GM23338 (cell line): ENCODE results near the gene OSBPL6. TPM values are rescaled to one million over a fixed set of nuclear protein-coding genes. Genes with fewer than 3 reads are reported as not detected.
A peak's percentile ranks its signal among the peaks of the same experiment; 100 is the strongest.

Experiments
- ATAC-seq: fragments of 200-7000 bp; cut with Tn5 transposase; 3 replicates; pipeline ENCODE4 v1.9.1; 2020
- DNase-seq: peaks from one replicate; pipeline ENCODE4 v3.0.0-alpha.2; 2015; ENCODE audit warnings: low spot score
- H2AFZ ChIP-seq: fragments of 200-600 bp; sonication (generic); 2 replicates; pipeline ENCODE4 v1.8.0; 2016; ENCODE audit warnings: antibody characterized with exemption, mild to moderate bottlenecking, moderate library complexity
- H3F3A ChIP-seq: fragments of 200-600 bp; sonication (generic); replicated peaks from 2 replicates; pipeline ENCODE4 v1.8.0; 2017; ENCODE audit warnings: antibody characterized with exemption, mixed run types, low read depth
- H3K27ac ChIP-seq: fragments of 200-600 bp; sonication (generic); 2 replicates; pipeline ENCODE4 v1.6.1; 2016; ENCODE audit warnings: low read depth
- H3K27me3 ChIP-seq: fragments of 200-600 bp; sonication (generic); 2 replicates; pipeline ENCODE4 v1.8.0; 2016; ENCODE audit warnings: mild to moderate bottlenecking, mixed run types, moderate library complexity; ENCODE audit not compliant: insufficient read depth
- H3K36me3 ChIP-seq: fragments of 200-600 bp; sonication (generic); 2 replicates; pipeline ENCODE4 v1.8.0; 2016; ENCODE audit warnings: mild to moderate bottlenecking; ENCODE audit not compliant: insufficient read depth
- H3K4me1 ChIP-seq: fragments of 200-600 bp; sonication (generic); 2 replicates; pipeline ENCODE4 v1.8.0; 2016; ENCODE audit warnings: mild to moderate bottlenecking, moderate library complexity; ENCODE audit not compliant: insufficient read depth
- H3K4me2 ChIP-seq: fragments of 200-600 bp; sonication (generic); 2 replicates; pipeline ENCODE4 v1.7.1; 2017; ENCODE audit warnings: mixed run types
- H3K4me3 ChIP-seq: fragments of 200-600 bp; sonication (generic); 2 replicates; pipeline ENCODE4 v1.6.1; 2016; ENCODE audit warnings: mixed run types
- H3K79me2 ChIP-seq: fragments of 200-600 bp; sonication (generic); replicated peaks from 2 replicates; pipeline ENCODE4 v1.8.0; 2017; ENCODE audit warnings: mild to moderate bottlenecking; ENCODE audit not compliant: insufficient read depth
- H3K9me2 ChIP-seq: fragments of 200-600 bp; sonication (generic); 2 replicates; pipeline ENCODE4 v1.8.0; 2017; ENCODE audit not compliant: insufficient read depth
- H4K20me1 ChIP-seq: fragments of 200-600 bp; sonication (generic); replicated peaks from 2 replicates; pipeline ENCODE4 v1.8.0; 2017; ENCODE audit warnings: mild to moderate bottlenecking; ENCODE audit not compliant: insufficient read depth
- H3K27ac Mint-ChIP-seq: 2 replicates; pipeline ENCODE4 v1.8.0; 2020; ENCODE audit warnings: inconsistent platforms, mild to moderate bottlenecking, moderate library complexity, mixed read lengths
- H3K27me3 Mint-ChIP-seq: 3 replicates; pipeline ENCODE4 v1.8.0; 2022; ENCODE audit warnings: low read depth, mild to moderate bottlenecking, moderate library complexity, mixed read lengths, inconsistent platforms; ENCODE audit not compliant: insufficient read depth, poor library complexity
- H3K36me3 Mint-ChIP-seq: 3 replicates; pipeline ENCODE4 v1.8.0; 2021; ENCODE audit warnings: low read depth, mild to moderate bottlenecking, inconsistent platforms, moderate library complexity, mixed read lengths
- H3K4me1 Mint-ChIP-seq: 3 replicates; pipeline ENCODE4 v1.8.0; 2020; ENCODE audit warnings: mild to moderate bottlenecking, inconsistent platforms, mixed read lengths
- H3K4me3 Mint-ChIP-seq: 3 replicates; pipeline ENCODE4 v1.8.0; 2021; ENCODE audit warnings: moderate library complexity, mild to moderate bottlenecking, inconsistent platforms, mixed read lengths
- H3K9me3 Mint-ChIP-seq: 3 replicates; pipeline ENCODE4 v1.8.0; 2020; ENCODE audit warnings: moderate library complexity, mild to moderate bottlenecking, inconsistent platforms, mixed read lengths
- POLR2AphosphoS5 ChIP-seq: IDR thresholded peaks from 2 replicates; pipeline ENCODE4 v1.6.1; 2016; ENCODE audit warnings: antibody characterized with exemption, low read depth
- polyA plus RNA-seq: library from polyadenylated mRNA; unstranded; fragments of >200 nt; fragmentation: Nextera tagmentation; extraction: Ambion mirVana; gene quantifications from 2 replicates; pipeline ENCODE4 v1.2.1, GENCODE V29; 2016
- total RNA-seq: library from RNA; depleted of rRNA; stranded (reverse); fragments of >200 nt; shearing (Covaris generic); gene quantifications from 2 replicates; pipeline ENCODE4 v1.2.3, GENCODE V29; 2014
- TF ChIP-seq, protein P1 (sequence below): IDR thresholded peaks from one replicate; pipeline ENCODE4 v1.6.1; 2018; ENCODE audit warnings: antibody characterized with exemption; ENCODE audit not compliant: unreplicated experiment
- TF ChIP-seq, protein P2 (sequence below): fragments of 250-450 bp; sonication (Bioruptor Pico); IDR thresholded peaks from 2 replicates; pipeline ENCODE4 v1.5.0; 2020; ENCODE audit warnings: mild to moderate bottlenecking, moderate library complexity
- TF ChIP-seq, protein P3 (sequence below), 2 experiments: fragments of 200-600 bp in 1 of 2; sonication (generic) in 1 of 2; conservative IDR thresholded peaks; 2 replicates each; pipeline versions ENCODE4 v1.5.1 to v1.6.1; 2016 to 2017; ENCODE audit warnings: antibody characterized with exemption in 2 of 2, low read depth in 2 of 2, mild to moderate bottlenecking in 2 of 2, moderate library complexity in 1 of 2

The OSBPL6 gene
- total and polyA plus RNA-seq, 2 experiments from 2014 or later = 6.0 to 8.5 TPM

DNA sequence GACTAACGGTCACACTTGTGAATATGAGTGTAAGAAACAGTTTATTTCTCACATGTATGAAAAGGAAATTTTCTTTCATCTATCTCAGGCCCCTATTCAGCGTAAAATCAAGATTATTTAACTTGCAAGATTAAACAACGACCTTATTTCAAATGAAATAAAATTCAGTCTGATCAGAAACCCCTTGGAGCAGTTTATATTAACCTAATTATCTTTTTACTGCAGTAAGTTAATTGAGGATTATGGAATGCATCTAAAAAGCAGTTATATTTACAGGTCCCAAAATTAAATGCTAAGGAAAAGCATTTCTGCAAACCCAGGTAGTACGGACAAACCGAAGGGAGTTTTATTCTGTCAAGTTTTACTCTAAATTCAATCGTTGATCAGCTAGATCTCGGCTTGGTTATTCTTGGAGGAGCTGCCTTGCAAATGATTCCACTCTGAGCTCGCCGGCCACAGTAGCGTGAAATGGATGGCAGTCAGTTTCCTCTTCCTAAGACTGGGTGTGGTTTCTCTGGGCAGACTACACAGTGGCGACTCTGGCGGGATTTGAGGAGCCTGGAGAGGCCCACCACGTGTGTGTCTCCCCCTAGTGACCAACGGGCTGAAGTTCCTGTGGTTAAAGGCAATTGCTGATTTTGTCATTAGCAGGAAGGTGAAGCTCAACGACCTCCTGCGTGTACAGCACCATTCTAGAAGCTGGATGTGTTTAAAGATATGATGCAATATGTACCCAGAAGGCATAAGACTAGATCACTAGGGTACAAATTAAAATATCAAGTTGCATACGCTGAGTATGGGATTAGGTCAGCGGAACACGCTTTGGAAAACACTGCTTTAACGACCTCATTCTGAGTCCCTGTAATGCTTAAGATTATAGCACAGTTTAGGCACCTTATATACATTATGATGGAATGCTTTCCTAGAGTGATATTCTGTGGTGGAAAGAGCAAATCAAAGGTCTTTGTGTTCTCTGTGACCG is 220.2 kb downstream of the OSBPL6 start:
- H3K4me3 Mint-ChIP-seq = peak overlapping the region; percentile 85
- Histone ChIP-seq H3K79me2 (0 out of 2 replicates have a peak, but pooled peaks cover 7% of the 10 kb centered on the region), H2AFZ (peak overlapping the region; percentile 98; the same call in 1 of the 2 replicates), H3K4me2 (peak overlapping the region; percentile 78), H3K36me3 (no peaks in the 10 kb centered on the region), H3K4me3 (peak overlapping the region; percentile 57), H3K27ac (no peak overlapping the region), H3K4me1 (no peaks in the 10 kb centered on the region), H3K9me2 (no peaks in the 10 kb centered on the region), H3K27me3 (no peaks in the 10 kb centered on the region), H4K20me1 (no peaks in the 10 kb centered on the region), H3F3A (no peaks in the 10 kb centered on the region)
- peaks cover 7% of the 10 kb centered on the region for H3K27me3 Mint-ChIP-seq
- H3K4me1 Mint-ChIP-seq = peaks cover 7% of the 10 kb centered on the region; the same call in 2 of the 3 replicates
- DNase-seq = peak; percentile 95
- no peaks in the 10 kb centered on the region for H3K36me3 Mint-ChIP-seq
- TF ChIP-seq, protein P1, sequence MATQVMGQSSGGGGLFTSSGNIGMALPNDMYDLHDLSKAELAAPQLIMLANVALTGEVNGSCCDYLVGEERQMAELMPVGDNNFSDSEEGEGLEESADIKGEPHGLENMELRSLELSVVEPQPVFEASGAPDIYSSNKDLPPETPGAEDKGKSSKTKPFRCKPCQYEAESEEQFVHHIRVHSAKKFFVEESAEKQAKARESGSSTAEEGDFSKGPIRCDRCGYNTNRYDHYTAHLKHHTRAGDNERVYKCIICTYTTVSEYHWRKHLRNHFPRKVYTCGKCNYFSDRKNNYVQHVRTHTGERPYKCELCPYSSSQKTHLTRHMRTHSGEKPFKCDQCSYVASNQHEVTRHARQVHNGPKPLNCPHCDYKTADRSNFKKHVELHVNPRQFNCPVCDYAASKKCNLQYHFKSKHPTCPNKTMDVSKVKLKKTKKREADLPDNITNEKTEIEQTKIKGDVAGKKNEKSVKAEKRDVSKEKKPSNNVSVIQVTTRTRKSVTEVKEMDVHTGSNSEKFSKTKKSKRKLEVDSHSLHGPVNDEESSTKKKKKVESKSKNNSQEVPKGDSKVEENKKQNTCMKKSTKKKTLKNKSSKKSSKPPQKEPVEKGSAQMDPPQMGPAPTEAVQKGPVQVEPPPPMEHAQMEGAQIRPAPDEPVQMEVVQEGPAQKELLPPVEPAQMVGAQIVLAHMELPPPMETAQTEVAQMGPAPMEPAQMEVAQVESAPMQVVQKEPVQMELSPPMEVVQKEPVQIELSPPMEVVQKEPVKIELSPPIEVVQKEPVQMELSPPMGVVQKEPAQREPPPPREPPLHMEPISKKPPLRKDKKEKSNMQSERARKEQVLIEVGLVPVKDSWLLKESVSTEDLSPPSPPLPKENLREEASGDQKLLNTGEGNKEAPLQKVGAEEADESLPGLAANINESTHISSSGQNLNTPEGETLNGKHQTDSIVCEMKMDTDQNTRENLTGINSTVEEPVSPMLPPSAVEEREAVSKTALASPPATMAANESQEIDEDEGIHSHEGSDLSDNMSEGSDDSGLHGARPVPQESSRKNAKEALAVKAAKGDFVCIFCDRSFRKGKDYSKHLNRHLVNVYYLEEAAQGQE = no peak
- peak; percentile 40; the same call in 1 of the 2 replicates for TF ChIP-seq POLR2AphosphoS5
- TF ChIP-seq, protein P2, sequence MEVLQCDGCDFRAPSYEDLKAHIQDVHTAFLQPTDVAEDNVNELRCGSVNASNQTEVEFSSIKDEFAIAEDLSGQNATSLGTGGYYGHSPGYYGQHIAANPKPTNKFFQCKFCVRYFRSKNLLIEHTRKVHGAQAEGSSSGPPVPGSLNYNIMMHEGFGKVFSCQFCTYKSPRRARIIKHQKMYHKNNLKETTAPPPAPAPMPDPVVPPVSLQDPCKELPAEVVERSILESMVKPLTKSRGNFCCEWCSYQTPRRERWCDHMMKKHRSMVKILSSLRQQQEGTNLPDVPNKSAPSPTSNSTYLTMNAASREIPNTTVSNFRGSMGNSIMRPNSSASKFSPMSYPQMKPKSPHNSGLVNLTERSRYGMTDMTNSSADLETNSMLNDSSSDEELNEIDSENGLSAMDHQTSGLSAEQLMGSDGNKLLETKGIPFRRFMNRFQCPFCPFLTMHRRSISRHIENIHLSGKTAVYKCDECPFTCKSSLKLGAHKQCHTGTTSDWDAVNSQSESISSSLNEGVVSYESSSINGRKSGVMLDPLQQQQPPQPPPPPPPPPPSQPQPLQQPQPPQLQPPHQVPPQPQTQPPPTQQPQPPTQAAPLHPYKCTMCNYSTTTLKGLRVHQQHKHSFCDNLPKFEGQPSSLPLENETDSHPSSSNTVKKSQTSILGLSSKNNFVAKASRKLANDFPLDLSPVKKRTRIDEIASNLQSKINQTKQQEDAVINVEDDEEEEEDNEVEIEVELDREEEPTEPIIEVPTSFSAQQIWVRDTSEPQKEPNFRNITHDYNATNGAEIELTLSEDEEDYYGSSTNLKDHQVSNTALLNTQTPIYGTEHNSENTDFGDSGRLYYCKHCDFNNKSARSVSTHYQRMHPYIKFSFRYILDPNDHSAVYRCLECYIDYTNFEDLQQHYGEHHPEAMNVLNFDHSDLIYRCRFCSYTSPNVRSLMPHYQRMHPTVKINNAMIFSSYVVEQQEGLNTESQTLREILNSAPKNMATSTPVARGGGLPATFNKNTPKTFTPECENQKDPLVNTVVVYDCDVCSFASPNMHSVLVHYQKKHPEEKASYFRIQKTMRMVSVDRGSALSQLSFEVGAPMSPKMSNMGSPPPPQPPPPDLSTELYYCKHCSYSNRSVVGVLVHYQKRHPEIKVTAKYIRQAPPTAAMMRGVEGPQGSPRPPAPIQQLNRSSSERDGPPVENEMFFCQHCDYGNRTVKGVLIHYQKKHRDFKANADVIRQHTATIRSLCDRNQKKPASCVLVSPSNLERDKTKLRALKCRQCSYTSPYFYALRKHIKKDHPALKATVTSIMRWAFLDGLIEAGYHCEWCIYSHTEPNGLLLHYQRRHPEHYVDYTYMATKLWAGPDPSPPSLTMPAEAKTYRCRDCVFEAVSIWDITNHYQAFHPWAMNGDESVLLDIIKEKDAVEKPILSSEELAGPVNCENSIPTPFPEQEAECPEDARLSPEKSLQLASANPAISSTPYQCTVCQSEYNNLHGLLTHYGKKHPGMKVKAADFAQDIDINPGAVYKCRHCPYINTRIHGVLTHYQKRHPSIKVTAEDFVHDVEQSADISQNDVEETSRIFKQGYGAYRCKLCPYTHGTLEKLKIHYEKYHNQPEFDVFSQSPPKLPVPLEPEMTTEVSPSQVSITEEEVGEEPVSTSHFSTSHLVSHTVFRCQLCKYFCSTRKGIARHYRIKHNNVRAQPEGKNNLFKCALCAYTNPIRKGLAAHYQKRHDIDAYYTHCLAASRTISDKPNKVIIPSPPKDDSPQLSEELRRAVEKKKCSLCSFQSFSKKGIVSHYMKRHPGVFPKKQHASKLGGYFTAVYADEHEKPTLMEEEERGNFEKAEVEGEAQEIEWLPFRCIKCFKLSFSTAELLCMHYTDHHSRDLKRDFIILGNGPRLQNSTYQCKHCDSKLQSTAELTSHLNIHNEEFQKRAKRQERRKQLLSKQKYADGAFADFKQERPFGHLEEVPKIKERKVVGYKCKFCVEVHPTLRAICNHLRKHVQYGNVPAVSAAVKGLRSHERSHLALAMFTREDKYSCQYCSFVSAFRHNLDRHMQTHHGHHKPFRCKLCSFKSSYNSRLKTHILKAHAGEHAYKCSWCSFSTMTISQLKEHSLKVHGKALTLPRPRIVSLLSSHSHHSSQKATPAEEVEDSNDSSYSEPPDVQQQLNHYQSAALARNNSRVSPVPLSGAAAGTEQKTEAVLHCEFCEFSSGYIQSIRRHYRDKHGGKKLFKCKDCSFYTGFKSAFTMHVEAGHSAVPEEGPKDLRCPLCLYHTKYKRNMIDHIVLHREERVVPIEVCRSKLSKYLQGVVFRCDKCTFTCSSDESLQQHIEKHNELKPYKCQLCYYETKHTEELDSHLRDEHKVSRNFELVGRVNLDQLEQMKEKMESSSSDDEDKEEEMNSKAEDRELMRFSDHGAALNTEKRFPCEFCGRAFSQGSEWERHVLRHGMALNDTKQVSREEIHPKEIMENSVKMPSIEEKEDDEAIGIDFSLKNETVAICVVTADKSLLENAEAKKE (CRISPR knock-in tag) = 0 out of 2 replicates have a peak, but pooled peaks have one; percentile 52
- TF ChIP-seq, protein P3, sequence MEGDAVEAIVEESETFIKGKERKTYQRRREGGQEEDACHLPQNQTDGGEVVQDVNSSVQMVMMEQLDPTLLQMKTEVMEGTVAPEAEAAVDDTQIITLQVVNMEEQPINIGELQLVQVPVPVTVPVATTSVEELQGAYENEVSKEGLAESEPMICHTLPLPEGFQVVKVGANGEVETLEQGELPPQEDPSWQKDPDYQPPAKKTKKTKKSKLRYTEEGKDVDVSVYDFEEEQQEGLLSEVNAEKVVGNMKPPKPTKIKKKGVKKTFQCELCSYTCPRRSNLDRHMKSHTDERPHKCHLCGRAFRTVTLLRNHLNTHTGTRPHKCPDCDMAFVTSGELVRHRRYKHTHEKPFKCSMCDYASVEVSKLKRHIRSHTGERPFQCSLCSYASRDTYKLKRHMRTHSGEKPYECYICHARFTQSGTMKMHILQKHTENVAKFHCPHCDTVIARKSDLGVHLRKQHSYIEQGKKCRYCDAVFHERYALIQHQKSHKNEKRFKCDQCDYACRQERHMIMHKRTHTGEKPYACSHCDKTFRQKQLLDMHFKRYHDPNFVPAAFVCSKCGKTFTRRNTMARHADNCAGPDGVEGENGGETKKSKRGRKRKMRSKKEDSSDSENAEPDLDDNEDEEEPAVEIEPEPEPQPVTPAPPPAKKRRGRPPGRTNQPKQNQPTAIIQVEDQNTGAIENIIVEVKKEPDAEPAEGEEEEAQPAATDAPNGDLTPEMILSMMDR (conservative IDR thresholded peaks at IDR 0.05; ENCODE audit: low read depth in 2 of 2) = peak; percentile 90 to 95
- peak overlapping the region; percentile 97 for H3K27ac Mint-ChIP-seq
- no peaks in the 10 kb centered on the region for H3K9me3 Mint-ChIP-seq
- ATAC-seq = peak; percentile 90
